BLaER1 (cell line): ENCODE data around the gene PCED1B.

Experiments
- H3K27ac ChIP-seq: shearing (Covaris generic); formaldehyde crosslinking; 2 replicates; pipeline ENCODE4 v1.8.1; 2022
- H3K27me3 ChIP-seq: shearing (Covaris generic); formaldehyde crosslinking; 2 replicates; pipeline ENCODE4 v1.8.1; 2022
- H3K36me3 ChIP-seq: shearing (Covaris generic); formaldehyde crosslinking; 2 replicates; pipeline ENCODE4 v1.8.1; 2022
- H3K4me1 ChIP-seq: shearing (Covaris generic); formaldehyde crosslinking; 2 replicates; pipeline ENCODE4 v1.8.1; 2022
- H3K4me2 ChIP-seq: shearing (Covaris generic); formaldehyde crosslinking; 2 replicates; pipeline ENCODE4 v1.8.1; 2022
- H3K4me3 ChIP-seq: shearing (Covaris generic); formaldehyde crosslinking; 2 replicates; pipeline ENCODE4 v1.8.1; 2022
- H3K9ac ChIP-seq: shearing (Covaris generic); formaldehyde crosslinking; 2 replicates; pipeline ENCODE4 v1.8.1; 2022
- H3K9me3 ChIP-seq: shearing (Covaris generic); formaldehyde crosslinking; 2 replicates; pipeline ENCODE4 v1.8.1; 2022
- H4K20me1 ChIP-seq: shearing (Covaris generic); formaldehyde crosslinking; 2 replicates; pipeline ENCODE4 v1.8.1; 2022
- Cebpa-rat ChIP-seq: shearing (Covaris generic); IDR thresholded peaks from 2 replicates; pipeline ENCODE4 v1.8.1; 2022

Gene PCED1B, protein sequence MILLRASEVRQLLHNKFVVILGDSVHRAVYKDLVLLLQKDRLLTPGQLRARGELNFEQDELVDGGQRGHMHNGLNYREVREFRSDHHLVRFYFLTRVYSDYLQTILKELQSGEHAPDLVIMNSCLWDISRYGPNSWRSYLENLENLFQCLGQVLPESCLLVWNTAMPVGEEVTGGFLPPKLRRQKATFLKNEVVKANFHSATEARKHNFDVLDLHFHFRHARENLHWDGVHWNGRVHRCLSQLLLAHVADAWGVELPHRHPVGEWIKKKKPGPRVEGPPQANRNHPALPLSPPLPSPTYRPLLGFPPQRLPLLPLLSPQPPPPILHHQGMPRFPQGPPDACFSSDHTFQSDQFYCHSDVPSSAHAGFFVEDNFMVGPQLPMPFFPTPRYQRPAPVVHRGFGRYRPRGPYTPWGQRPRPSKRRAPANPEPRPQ

GRCh38 chr12:47079468-47079980, at the start of gene PCED1B, which contains the start of gene AMIGO2:
Gene PCED1B, plus strand, starts transcription at chr12:47079621. Its CDS starts 155,443 bp downstream, at chr12:47235064.
Gene AMIGO2, minus strand, starts transcription at chr12:47079959. Its CDS starts 957 bp downstream, at chr12:47079002.
- no peaks in the 10 kb centered on the region; the same call in 1 of the 2 replicates for H4K20me1 ChIP-seq
- no peaks in the 10 kb centered on the region for H3K36me3 ChIP-seq
- no peak within 1 kb of the TSS for H3K27ac ChIP-seq
- no peaks in the 10 kb centered on the region for H3K9me3 ChIP-seq
- H3K4me3 ChIP-seq = peak within 1 kb of the TSS; percentile 71
- H3K4me2 ChIP-seq = peak within 1 kb of the TSS; percentile 96
- peaks cover 58% of the 10 kb centered on the region for H3K27me3 ChIP-seq
- H3K9ac ChIP-seq = peak within 1 kb of the TSS; percentile 47; the same call in 1 of the 2 replicates
- no peak for TF ChIP-seq Cebpa-rat
- H3K4me1 ChIP-seq = peaks cover 21% of the 10 kb centered on the region

GRCh38 chr12:47029903-47030302, 49.5 kb upstream of the PCED1B start:
- Histone ChIP-seq H3K4me3 (no peak overlapping the region), H3K36me3 (no peaks in the 10 kb centered on the region), H4K20me1 (no peaks in the 10 kb centered on the region), H3K4me2 (no peak overlapping the region), H3K9ac (no peak overlapping the region), H3K27ac (no peak overlapping the region), H3K27me3 (no peaks in the 10 kb centered on the region), H3K9me3 (no peaks in the 10 kb centered on the region), H3K4me1 (no peaks in the 10 kb centered on the region)
- TF ChIP-seq Cebpa-rat = no peak

DNA sequence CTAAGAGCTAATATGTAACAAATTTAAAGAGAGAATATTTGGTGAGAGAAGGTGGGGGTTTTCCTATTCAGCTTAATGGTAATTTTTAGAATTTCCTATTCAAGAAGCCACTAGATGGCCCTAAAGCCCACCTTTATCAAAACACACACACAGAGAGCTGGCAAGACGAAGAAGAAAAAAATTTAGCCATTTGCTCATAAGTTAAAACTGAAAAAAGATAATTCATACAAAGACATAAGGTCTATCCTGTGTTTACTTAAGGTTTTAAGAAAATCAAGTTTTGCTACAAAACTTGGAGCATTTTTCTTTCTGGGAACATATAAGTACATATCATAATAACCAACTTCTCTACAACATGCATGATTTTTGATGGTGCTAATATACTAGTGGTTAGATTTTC, 46.8 kb upstream of the PCED1B start:
- no peaks in the 10 kb centered on the region for H3K4me1 ChIP-seq
- H3K9me3 ChIP-seq = no peaks in the 10 kb centered on the region
- no peak overlapping the region for H3K4me2 ChIP-seq
- H3K27ac ChIP-seq = no peak overlapping the region
- no peaks in the 10 kb centered on the region for H4K20me1 ChIP-seq
- H3K36me3 ChIP-seq = no peaks in the 10 kb centered on the region
- no peak overlapping the region for H3K4me3 ChIP-seq
- H3K27me3 ChIP-seq = no peaks in the 10 kb centered on the region
- no peak overlapping the region for H3K9ac ChIP-seq
- no peak for TF ChIP-seq Cebpa-rat

GRCh38 chr12:47033081-47033480, 46.3 kb upstream of the PCED1B start:
- Histone ChIP-seq H3K27me3 (no peaks in the 10 kb centered on the region), H3K4me1 (no peaks in the 10 kb centered on the region), H3K27ac (no peak overlapping the region), H3K9ac (no peak overlapping the region), H3K4me3 (no peak overlapping the region), H3K9me3 (no peaks in the 10 kb centered on the region), H4K20me1 (no peaks in the 10 kb centered on the region), H3K36me3 (no peaks in the 10 kb centered on the region), H3K4me2 (no peak overlapping the region)
- no peak for TF ChIP-seq Cebpa-rat

GRCh38 chr12:47033789-47034555, 45.4 kb upstream of the PCED1B start:
- no peak overlapping the region for H3K27ac ChIP-seq
- H3K9ac ChIP-seq = no peak overlapping the region
- H3K4me2 ChIP-seq = no peak overlapping the region
- H3K9me3 ChIP-seq = no peaks in the 10 kb centered on the region
- TF ChIP-seq Cebpa-rat = no peak
- no peaks in the 10 kb centered on the region for H3K4me1 ChIP-seq
- H4K20me1 ChIP-seq = no peaks in the 10 kb centered on the region
- H3K36me3 ChIP-seq = no peaks in the 10 kb centered on the region
- no peak overlapping the region for H3K4me3 ChIP-seq
- H3K27me3 ChIP-seq = no peaks in the 10 kb centered on the region

- no peak overlapping the region for H3K27ac ChIP-seq
- H4K20me1 ChIP-seq = no peaks in the 10 kb centered on the region
- H3K27me3 ChIP-seq = no peaks in the 10 kb centered on the region
- H3K36me3 ChIP-seq = no peaks in the 10 kb centered on the region
- no peak overlapping the region for H3K9ac ChIP-seq
- H3K4me1 ChIP-seq = no peaks in the 10 kb centered on the region
- TF ChIP-seq Cebpa-rat = no peak
- H3K4me3 ChIP-seq = no peak overlapping the region
- H3K4me2 ChIP-seq = no peak overlapping the region
- H3K9me3 ChIP-seq = no peaks in the 10 kb centered on the region
These were observed 44.8 kb upstream of the PCED1B start for GRCh38 chr12:47034661-47035060.

DNA sequence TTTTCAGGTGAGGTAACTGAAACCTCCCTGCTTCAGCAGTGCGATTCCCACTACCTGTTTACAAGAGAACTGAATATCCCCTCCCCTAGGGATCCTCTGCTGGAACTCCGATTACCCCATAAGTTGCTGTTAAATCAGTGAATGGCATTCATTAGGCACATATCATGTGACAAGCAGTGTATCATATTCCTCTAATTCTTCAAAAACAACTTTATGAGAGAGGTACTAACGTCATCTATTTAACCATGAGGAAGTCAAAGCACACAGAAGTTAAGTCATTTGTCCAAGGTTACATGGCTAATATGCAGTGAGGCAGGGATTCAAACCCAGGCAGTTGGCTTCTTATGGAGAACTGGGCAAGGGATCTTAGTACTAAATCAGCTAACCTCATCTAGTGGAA, 43.9 kb upstream of the PCED1B start:
- no peaks in the 10 kb centered on the region for H3K36me3 ChIP-seq
- H4K20me1 ChIP-seq = no peaks in the 10 kb centered on the region
- TF ChIP-seq Cebpa-rat = no peak
- H3K27me3 ChIP-seq = no peaks in the 10 kb centered on the region
- H3K4me1 ChIP-seq = no peaks in the 10 kb centered on the region
- H3K9me3 ChIP-seq = no peaks in the 10 kb centered on the region
- H3K27ac ChIP-seq = no peak overlapping the region
- H3K4me2 ChIP-seq = no peak overlapping the region
- H3K9ac ChIP-seq = no peak overlapping the region
- no peak overlapping the region for H3K4me3 ChIP-seq

DNA sequence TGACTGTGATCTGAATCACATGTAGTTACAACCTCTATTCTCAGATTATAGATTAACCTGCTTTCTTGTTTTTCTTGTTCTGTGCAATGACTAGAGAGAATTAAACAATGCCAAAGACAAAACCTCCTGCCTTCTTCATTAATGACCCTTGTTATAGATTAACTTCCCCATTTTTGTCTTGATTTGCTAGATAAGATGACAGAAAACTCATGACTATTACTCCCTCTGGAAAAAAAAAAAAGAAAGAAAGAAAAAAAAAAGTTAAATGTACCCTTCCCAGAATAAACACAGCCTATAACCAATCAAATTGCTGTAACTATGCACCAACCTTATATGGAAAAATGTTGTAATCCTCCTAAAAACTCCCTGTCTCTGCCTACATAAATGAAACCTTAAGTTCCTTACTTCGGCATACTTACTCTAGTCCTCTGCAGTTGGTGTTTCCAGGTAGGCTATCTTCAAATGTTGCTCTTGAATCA, 41.1 kb upstream of the PCED1B start:
- H3K36me3 ChIP-seq = no peaks in the 10 kb centered on the region
- no peak overlapping the region for H3K4me2 ChIP-seq
- TF ChIP-seq Cebpa-rat = no peak
- no peaks in the 10 kb centered on the region for H3K27me3 ChIP-seq
- H3K9me3 ChIP-seq = no peaks in the 10 kb centered on the region
- H3K4me3 ChIP-seq = no peak overlapping the region
- no peak overlapping the region for H3K27ac ChIP-seq
- H3K4me1 ChIP-seq = no peaks in the 10 kb centered on the region
- no peak overlapping the region for H3K9ac ChIP-seq
- no peaks in the 10 kb centered on the region for H4K20me1 ChIP-seq

- no peak overlapping the region for H3K4me3 ChIP-seq
- no peak overlapping the region for H3K4me2 ChIP-seq
- H3K9me3 ChIP-seq = no peaks in the 10 kb centered on the region
- no peaks in the 10 kb centered on the region for H3K27me3 ChIP-seq
- H3K36me3 ChIP-seq = no peaks in the 10 kb centered on the region
- H3K4me1 ChIP-seq = no peaks in the 10 kb centered on the region
- no peak overlapping the region for H3K27ac ChIP-seq
- no peak overlapping the region for H3K9ac ChIP-seq
- TF ChIP-seq Cebpa-rat = no peak
- H4K20me1 ChIP-seq = no peaks in the 10 kb centered on the region
These were observed 40.3 kb upstream of the PCED1B start for GRCh38 chr12:47039079-47039478.

DNA sequence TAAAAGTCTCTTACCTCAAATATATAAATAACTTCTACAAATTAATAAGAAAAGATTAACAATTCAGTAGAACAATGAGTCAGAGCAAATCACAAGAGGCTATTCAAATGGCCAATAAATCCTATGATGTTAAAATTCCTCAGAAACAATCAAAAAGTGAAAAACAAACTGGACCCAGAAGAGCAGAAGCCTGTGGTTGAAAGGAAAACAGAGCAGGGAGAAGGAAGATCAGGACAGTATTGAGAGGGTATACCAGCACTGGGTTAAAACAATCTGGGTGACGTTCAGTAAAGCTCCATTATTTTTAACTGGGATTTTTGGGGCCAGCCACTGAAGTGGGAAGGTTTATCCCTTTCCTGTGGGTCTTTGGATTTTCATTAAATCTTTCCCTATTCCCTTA, 39.7 kb upstream of the PCED1B start:
- no peak for TF ChIP-seq Cebpa-rat
- no peaks in the 10 kb centered on the region for H3K9me3 ChIP-seq
- no peaks in the 10 kb centered on the region for H3K4me1 ChIP-seq
- H3K27ac ChIP-seq = no peak overlapping the region
- H3K9ac ChIP-seq = no peak overlapping the region
- H3K4me3 ChIP-seq = no peak overlapping the region
- H3K27me3 ChIP-seq = no peaks in the 10 kb centered on the region
- no peaks in the 10 kb centered on the region for H3K36me3 ChIP-seq
- H4K20me1 ChIP-seq = no peaks in the 10 kb centered on the region
- H3K4me2 ChIP-seq = no peak overlapping the region
